HEK293T (cell line): ENCODE measurements around the gene POU2F3.

Source experiments
- CTCF ChIA-PET: fragments of 350-600 bp; formaldehyde crosslinking; extraction: SDS; loops from one replicate; lab custom pipeline; 2021; ENCODE audit warnings: antibody characterized with exemption, inconsistent platforms; lab: Yijun Ruan, JAX
- POLR2A ChIA-PET: fragments of 350-600 bp; formaldehyde crosslinking; extraction: SDS; loops from one replicate; lab custom pipeline; 2020; ENCODE audit warnings: antibody characterized with exemption, inconsistent platforms; lab: Yijun Ruan, JAX
- DNase-seq: peaks from one replicate; pipeline ENCODE4 v3.0.0; 2012; ENCODE audit warnings: mixed read lengths; ENCODE audit errors: extremely low spot score
- ARNT ChIP-seq: fragments of 450-650 bp; IDR thresholded peaks from 2 replicates; pipeline ENCODE4 v1.6.1; 2017; ENCODE audit warnings: mild to moderate bottlenecking
- BHLHE40 ChIP-seq: fragments of 450-650 bp; IDR thresholded peaks from 2 replicates; pipeline ENCODE4 v1.6.1; 2016; ENCODE audit warnings: mild to moderate bottlenecking, moderate library complexity, borderline replicate concordance
- CTBP1 ChIP-seq: fragments of 450-650 bp; IDR thresholded peaks from 2 replicates; pipeline ENCODE4 v1.6.1; 2016; ENCODE audit warnings: borderline replicate concordance
- ELF4 ChIP-seq: fragments of 450-650 bp; IDR thresholded peaks from 2 replicates; pipeline ENCODE4 v1.6.1; 2017; ENCODE audit warnings: antibody characterized with exemption
- FOXA1 ChIP-seq: fragments of 450-650 bp; IDR thresholded peaks from 2 replicates; pipeline ENCODE4 v1.6.1; 2016; ENCODE audit warnings: mild to moderate bottlenecking
- FOXK2 ChIP-seq: fragments of 450-650 bp; IDR thresholded peaks from 2 replicates; pipeline ENCODE4 v1.6.1; 2016; ENCODE audit warnings: mild to moderate bottlenecking
- FOXM1 ChIP-seq: fragments of 450-650 bp; IDR thresholded peaks from 2 replicates; pipeline ENCODE4 v1.6.1; 2017; ENCODE audit warnings: mild to moderate bottlenecking, borderline replicate concordance
- HDGF ChIP-seq: fragments of 450-650 bp; IDR thresholded peaks from 2 replicates; pipeline ENCODE4 v1.6.1; 2017; ENCODE audit warnings: antibody characterized with exemption, borderline replicate concordance
- L3MBTL2 ChIP-seq: fragments of 450-650 bp; conservative IDR thresholded peaks from 2 replicates; pipeline ENCODE4 v1.6.1; 2016; ENCODE audit warnings: mild to moderate bottlenecking
- LEF1 ChIP-seq: fragments of 450-650 bp; IDR thresholded peaks from 2 replicates; pipeline ENCODE4 v1.6.1; 2017; ENCODE audit warnings: mild to moderate bottlenecking, borderline replicate concordance
- NFRKB ChIP-seq: fragments of 450-650 bp; IDR thresholded peaks from 2 replicates; pipeline ENCODE4 v1.6.1; 2016; ENCODE audit warnings: mild to moderate bottlenecking, moderate library complexity
- PKNOX1 ChIP-seq: fragments of 450-650 bp; IDR thresholded peaks from 2 replicates; pipeline ENCODE4 v1.6.1; 2016
- SP1 ChIP-seq: fragments of 450-650 bp; IDR thresholded peaks from 2 replicates; pipeline ENCODE4 v1.6.1; 2017
- SUZ12 ChIP-seq: fragments of 450-650 bp; IDR thresholded peaks from 2 replicates; pipeline ENCODE4 v1.6.1; 2016; ENCODE audit warnings: mild to moderate bottlenecking
- TARDBP ChIP-seq: fragments of 450-650 bp; IDR thresholded peaks from 2 replicates; pipeline ENCODE4 v1.6.1; 2016
- ZNF384 ChIP-seq: fragments of 450-650 bp; IDR thresholded peaks from 2 replicates; pipeline ENCODE4 v1.6.1; 2016

The POU2F3 gene

DNA sequence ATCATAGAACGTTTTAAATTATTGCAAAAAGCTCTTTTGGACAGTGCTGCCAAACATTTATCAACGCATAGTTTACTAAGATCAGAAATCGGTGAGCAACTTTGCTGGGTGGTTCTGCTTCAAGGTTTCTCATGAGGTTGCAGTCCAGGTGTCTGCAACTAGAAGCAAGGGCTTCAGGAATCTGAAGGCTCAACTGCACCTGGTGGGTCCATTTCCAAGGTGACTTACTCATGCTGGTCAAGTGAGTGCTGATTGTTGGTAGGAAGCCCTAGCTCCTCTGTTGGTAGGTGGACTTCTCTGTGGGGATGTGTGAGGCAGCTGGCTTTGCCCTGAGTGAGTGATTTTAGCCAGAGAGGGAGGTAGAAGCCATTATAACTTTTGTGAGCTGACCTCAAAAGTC is 118.8 kb downstream of the POU2F3 start:
- TF ChIP-seq NFRKB: no peak
- TF ChIP-seq CTBP1: no peak
- TF ChIP-seq LEF1: no peak
- no peak for TF ChIP-seq ELF4
- TF ChIP-seq FOXA1: no peak
- no peak for TF ChIP-seq SP1
- TF ChIP-seq FOXM1: no peak
- TF ChIP-seq SUZ12: no peak
- POLR2A ChIA-PET: no interaction called here
- CTCF ChIA-PET: no interaction called here
- DNase-seq: no peak

DNA sequence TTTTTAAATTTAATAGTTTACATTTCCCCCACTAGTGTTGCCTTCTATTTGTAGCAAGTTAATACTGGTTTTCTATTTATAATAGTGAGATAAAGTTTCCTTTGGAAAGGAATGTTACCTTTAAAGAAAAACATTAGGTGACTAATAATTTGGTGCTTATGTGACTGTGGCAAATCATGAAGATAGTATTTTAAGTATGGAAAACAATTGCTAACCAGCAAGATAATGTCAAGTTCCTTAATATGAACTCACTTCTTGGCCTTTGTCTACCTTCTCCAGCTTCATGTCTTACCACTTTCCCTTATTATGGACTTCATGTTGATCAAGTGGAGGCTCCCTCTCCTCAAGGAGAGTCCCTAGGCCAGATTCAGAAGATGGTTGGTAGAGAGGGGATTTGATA is 123.5 kb downstream of the POU2F3 start:
- no peak for DNase-seq
- TF ChIP-seq SUZ12 (no peak), HDGF (no peak), TARDBP (no peak), ARNT (no peak), ELF4 (no peak), SP1 (no peak), CTBP1 (no peak), ZNF384 (no peak), FOXM1 (no peak), PKNOX1 (no peak), BHLHE40 (no peak), FOXK2 (no peak), FOXA1 (no peak)
- POLR2A ChIA-PET: interaction anchor here (1.1 kb wide), 1 partner anchor 9 kb away, joined by 4 read pairs; no protein-coding TSS in a partner anchor
- CTCF ChIA-PET: interaction anchor here (1.2 kb wide), 1 partner anchor 28 kb away, joined by 4 read pairs; no protein-coding TSS in a partner anchor

DNA sequence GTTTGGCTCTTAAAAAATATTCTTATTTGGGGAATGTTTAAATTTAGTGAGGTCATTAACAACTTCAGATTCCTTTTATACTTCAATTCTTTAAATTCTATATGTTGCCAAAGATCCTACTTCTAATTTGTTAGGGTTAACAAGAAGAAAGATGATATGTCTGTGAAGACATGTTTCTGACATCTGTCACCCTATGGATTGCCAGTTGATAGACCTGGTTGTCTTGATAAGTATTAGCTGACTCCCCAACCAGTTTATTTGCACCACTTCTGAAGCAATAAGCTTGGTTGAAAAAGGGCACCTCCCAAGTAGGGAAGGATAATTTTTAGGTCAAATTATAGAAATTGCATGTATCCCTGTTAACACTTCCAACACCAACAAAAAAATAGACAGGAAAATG is 125.6 kb downstream of the POU2F3 start:
- CTCF ChIA-PET: no interaction called here
- DNase-seq: no peak
- POLR2A ChIA-PET: no interaction called here
- TF ChIP-seq L3MBTL2: no peak
- no peak for TF ChIP-seq HDGF
- no peak for TF ChIP-seq BHLHE40
- TF ChIP-seq FOXM1: no peak
- TF ChIP-seq ELF4: no peak
- TF ChIP-seq PKNOX1: no peak
- TF ChIP-seq ARNT: no peak
- TF ChIP-seq CTBP1: no peak
- no peak for TF ChIP-seq LEF1
- no peak for TF ChIP-seq SUZ12
- TF ChIP-seq TARDBP: no peak
- TF ChIP-seq ZNF384: no peak
- TF ChIP-seq FOXA1: no peak
- no peak for TF ChIP-seq NFRKB
- TF ChIP-seq SP1: no peak
